Inflammatory macrophage treated with lipopolysaccharide for 4 hours (primary cell): ENCODE measurements around the gene SCYGR7.

Experiments used
- DNase-seq: peaks from one replicate; pipeline ENCODE4 v3.0.0-alpha.2; 2020

Gene SCYGR7

DNA sequence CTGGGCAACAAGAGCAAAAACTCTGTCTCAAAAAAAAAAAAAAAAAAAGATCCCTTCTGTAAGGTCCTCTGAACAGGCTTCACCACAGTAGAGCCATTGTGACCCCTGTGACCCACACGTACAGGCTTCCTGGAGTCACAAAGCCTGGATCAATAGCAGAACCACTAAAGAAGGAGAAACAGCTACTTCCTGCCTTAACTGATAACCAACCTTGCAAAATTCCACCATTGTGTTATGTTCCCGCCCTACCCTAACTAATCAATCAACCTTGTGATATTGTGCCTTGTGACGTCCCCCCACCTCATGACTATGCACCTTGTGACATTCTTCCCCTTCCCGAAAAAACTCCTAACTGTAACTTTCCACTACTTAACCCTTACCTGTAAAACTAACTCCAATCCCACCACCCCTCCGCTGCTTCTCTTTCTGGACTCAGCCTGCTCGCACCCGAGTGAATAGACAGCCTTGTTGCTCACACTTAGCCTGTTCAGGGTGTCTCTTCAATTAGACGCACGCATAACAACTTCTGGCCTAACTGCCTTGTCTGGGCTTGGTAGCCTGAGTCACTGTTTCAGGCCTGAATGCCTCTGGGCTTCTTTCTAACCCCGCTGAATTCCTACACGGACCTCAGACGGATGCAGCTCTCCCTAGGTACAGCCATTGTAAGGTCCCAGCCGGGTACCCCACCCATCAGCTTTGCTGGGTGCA, 31.4 kb downstream of the SCYGR7 start:
- DNase-seq = no peak

DNA sequence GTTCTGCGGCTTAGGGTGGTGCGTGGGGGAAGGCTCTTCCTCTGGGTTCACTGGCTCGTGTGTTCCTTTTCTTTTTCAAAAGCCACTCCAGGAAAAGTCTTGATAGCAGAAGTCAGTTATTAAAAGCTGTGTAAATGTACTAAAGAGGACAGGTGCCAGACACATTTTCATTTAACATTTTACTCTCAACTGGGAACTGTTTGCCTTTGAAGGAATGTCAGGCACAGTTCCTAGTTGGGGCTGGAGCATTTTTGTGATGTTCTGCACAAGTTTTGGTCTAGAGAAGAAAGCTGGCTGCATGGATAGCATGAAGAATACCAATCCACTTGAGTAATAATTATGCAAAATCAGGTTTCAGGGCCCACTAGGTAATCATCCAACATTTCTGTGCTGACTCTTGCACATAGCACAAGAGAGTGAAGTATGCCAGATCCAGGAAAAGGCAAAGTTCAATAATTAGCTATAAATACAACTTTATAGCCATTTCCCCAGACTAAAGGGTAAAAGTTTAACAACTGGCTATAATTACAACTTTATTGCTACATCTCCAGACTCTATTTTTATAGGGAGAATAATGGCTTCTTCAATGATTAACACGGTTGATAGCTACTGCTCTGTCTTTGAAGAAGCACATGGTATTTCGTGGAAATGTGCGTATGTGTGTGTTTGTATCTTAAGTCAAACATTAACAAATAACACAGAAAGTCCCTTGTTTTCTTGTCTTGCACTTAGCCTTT, 33.8 kb downstream of the SCYGR7 start:
- no peak for DNase-seq

DNA sequence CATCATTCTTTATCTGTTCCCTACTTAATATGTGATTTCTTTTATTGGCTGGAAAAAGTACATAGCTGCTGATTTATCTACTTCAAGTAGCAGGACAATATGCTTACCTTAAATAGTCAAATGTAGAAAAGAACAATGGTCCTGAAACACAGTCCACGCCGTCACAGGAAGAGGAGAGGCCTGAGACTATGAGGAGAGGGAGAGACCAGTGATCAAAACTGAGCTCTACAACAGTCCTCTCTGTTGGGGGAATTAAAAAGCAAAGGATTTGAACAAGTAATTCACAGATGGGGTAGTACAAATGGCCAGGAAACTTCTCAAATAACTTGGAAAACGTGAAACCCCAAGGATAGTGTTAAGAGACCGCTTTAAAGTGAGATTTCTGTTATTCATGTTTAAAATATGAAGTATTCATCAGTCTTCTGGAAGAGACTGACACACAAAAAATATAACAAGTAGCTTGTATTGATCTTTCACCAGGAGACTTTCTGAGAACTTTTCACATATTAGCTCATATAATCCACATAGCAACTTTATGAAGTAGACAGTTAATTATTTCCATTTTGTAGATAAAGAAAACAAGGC, 37.7 kb downstream of the SCYGR7 start:
- DNase-seq = no peak

DNA sequence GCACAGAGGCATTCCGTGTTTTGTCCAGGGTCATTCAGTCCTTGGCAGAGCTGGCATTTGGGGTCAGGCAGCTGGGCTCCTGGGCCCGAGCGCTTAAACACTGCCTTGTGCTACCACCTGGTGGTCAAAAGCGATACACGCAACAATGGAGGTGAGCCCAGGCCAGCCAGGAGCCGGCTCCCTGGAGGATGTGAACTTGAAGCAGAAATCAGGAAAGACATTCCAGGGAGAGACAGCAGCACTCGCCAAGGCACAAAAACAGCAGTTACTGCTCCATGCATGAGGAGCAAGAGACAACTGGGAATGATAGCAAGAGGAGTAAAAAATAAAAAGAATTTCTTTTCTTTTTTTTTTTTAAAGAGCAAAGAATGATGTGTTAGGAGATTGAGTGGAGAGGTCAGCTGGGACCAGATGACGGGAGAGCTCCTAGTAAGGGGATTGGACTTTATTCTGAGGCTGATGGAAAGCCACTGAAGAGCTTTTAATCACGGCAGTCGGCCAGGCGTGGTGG, 38.3 kb downstream of the SCYGR7 start:
- DNase-seq = peak; percentile 61

DNA sequence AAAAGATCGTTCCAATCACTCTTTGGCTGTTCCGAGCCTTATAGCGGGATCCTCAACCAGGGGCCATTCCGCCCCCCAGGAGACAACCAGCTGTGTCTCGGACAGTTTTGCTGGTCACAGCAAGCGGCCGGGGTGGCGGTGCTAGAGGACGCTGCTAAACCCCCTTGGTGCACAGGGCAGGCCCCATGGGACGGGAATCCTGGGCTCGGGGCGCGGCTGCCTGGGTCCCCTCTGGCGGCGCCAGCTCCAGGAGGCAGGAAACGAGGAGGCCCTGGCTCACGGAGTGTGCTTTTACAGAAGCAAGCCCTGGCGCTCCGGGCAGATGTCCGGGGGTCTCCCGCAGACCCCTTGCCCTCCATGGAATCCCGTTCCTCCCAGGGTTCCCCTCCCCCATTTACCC, 39.7 kb downstream of the SCYGR7 start:
- no peak for DNase-seq

- no peak for DNase-seq
Measured at GRCh38 chr2:227772197-227772661, 44.1 kb downstream of the SCYGR7 start.

GRCh38 chr2:227772932-227773331, 44.8 kb downstream of the SCYGR7 start:
- DNase-seq = no peak

GRCh38 chr2:227774011-227774624, 46.0 kb downstream of the SCYGR7 start:
- DNase-seq = no peak

DNA sequence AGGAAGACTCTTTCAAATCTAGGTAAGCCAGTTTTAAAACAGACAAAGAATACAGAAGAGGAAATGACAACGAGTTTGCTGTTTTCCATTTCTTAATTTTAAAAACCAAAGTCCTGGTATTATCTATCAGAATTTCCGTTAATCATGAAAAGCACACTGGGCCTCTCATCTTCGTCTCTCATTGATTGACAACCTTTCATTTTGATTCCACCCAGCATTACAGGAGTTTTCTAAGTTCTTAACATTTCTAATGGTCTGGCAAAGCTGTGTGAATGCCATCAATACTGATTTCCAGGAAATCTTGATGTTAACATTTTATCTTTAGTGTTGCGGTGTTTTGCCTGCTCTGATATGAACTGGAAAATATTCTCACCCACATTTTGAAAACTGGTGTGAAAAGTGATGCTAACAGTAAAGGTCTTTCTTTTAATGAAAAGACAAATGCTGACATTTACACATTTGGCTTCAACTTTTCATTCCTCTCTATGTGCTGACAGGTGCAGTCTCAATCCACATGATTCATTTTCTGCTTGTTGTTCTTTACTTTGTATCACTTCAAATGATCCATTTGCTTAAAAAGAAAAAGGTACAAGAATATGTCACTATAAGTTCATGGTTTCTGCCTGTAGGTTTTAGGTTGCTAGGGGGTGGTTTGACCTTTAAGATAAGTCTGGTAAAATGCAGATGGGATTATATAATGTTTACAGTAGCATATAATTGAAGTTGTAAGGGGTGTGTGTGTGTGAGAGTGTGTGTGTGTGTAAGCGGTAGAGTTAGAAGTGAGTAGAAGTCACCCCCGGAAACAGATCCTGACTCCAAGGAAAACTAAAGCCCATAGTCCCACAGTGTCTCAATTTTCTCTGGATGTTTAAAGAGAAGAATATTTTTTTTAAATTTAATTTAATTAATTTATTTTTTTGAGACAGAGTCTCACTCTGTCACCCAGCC, 47.0 kb downstream of the SCYGR7 start:
- no peak for DNase-seq
